SKM-1 (cell line): ENCODE results near the gene ACOX3.
A peak's percentile ranks its signal among the peaks of the same experiment; 100 is the strongest.
"Not testable (repeated sequence)": the region's sequence is repeated elsewhere in the genome, so short reads cannot be mapped to it uniquely, and the experiment has no call there.

Experiments used
- DNase-seq: peaks from one replicate; lab custom pipeline; 2025; ENCODE audit not compliant: unreplicated experiment; lab: John Stamatoyannopoulos, UW

Gene ACOX3

DNA sequence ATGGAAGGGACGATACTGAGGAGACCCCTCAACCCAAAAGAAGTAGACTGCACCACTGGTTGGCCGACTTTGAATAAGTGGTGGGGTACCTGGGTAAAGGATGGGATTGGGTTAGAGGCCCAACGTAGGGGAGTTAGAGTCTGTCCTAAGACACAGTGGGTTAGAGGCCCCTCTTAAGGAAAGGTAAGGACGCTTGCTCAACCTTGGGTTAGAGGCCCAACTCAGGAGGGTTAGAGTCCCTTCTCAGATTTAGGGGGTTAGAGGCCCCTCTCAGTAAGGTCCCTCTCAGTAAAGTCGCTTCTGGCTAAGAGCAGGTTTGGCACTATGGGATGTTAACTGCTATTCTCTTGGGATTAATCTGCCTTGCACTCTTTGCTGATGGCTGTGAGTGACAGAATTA, 81.3 kb downstream of the ACOX3 start:
- no peak for DNase-seq

DNA sequence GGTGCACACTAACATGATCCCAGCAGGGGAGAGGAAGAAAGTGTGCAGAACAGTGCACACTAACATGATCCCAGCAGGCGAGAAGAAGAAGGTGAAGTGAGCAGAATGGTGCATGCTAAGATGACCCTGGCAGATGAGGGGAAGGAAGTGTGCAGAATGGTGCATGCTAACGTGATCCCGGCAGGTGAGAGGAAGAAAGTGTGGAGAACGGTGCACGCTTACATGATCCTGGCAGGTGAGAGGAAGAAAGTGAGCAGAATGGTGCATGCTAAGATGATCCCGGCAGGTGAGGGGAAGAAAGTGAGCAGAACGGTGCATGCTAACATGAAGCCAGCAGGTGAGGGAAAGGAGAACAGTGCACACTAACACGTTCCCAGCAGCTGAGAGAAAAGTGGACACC, 83.7 kb downstream of the ACOX3 start:
- DNase-seq: no peak

DNA sequence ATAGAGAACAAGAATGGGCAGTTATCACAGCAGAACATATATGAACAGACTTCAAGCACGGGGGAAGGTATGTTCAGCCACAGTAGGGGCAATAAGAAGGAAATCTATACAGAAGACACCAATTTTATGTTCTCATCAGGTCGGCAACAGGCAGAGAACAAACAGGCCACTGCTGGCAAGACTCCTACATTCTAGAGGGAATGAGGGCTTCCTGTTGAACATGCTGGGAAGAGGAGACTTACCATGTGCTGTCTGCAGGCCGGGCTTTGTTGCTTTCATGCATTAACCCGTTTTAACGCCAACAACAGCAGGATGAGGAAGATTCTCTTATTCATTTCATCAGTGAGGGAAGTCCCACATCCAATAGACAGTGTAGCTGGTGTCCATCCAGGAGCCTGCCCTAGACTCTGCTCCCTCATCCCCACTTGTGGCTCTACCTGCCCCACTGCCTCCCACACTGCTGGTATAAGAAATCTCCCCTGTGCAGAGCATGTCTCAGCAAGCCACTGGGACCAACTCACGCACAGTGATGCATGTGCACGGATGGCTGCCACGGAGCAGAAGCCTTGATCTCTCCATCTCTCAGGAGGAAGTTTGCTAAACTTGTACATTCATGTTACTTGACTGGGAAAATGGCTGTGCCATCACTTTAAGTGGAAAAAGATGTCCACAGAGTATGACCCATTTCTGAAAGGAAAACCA, 84.5 kb downstream of the ACOX3 start:
- DNase-seq: no peak

DNA sequence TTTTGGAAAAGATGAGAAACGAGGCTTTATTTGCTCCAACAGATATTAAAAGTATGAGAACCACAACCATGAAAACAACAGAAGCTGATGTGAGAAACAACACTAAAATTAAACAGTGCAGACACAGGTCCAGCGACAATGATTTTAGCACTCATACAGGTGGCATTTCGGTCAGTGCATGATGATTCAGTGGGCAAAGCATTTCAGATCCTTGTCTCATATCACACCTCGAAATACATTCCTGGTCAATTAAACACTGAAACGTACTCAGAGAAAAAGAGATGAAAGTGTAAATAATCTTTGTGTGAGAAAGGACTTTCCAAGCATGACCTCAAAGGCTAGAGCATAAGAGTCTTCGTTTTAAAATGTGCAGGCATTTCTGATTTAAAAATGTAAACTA, 85.2 kb downstream of the ACOX3 start:
- DNase-seq: no peak

DNA sequence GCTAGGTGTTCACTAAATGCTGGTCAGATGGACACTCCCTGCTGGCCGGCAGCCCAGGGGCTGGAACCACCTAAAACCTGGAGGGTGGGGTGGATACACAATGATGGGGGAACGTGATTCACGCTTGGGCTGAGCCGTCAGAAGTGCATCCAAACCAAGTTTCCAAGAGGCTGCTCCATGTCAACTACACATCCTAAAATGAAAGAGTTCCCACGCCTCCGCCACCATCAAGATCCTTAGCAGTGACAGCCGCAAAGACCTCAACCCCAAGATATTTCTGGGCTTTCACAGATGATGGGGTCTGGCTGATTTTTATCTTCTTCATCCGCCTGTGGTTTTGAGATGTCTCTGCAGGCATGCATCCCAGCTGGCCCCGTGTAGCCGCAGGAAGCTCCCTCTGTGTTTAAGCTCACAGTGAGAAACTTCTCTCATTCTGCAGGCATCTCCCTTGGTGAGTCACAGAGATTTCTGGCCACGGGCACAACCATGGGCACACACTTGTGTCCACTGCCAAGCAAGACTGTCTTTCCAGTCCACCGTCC, 86.5 kb downstream of the ACOX3 start:
- DNase-seq: no peak

DNA sequence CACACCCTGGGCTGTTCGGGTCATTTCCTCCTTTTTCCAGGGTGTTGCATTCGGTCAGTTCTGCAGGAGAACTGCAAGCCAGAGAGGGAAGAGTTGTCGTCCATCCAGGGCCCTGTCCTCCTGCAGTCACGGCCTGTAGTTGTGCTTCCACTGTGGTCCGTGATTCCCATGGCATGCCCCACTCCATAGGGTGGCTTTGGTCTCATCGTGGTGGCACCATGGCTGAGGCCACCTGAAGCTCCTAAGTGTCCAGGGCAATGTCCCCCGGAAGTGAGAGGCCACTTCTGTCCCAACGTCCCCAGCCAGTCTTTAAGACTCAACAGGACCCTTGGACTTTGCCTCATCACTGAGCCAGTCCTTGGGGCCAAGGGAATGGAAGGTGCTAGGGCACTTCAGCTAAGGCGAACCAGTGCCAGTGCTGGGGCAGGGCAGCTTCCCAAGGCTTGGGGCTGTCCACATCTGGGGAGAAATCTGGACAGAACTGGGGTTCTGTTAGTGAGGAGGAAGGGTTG, 87.3 kb downstream of the ACOX3 start:
- DNase-seq: no peak

DNA sequence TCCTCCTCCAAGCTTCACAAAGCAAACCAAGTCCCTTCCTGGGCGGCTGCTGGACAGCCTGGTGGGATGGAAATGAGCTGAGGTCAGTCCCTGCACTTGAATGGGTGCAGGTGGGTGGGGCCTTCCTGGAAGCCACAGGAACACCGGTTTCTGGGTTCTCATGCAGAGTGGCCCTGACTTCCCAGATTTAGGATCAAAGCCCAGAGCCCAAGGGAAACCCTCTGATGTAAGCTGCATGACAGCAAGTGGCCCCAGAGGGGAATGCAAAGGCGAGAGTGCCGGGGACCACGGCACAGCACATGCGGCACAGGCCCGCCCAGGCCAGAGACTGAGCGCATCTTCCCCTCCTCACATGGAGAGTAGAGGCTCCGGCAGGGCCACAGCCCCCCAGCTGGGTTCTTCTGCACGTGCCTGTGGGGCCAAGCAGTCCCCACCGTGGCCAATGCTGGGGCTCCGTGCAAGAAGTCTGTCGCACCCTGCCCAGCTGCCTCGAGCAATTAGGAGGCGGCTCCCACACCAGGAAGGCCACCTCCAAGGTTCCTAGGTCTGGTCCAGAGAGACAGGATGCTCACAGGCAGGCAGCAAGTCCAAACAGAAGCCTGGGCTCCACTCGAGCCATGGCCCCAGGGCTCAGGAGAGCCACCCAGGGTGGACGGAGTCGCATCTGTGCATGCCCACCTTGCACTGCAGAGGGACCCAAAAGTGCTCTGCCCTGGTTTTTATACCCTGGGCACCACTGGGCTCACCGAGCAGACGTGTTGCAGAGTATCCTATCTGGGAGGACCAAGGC, 88.0 kb downstream of the ACOX3 start:
- DNase-seq: no peak

DNA sequence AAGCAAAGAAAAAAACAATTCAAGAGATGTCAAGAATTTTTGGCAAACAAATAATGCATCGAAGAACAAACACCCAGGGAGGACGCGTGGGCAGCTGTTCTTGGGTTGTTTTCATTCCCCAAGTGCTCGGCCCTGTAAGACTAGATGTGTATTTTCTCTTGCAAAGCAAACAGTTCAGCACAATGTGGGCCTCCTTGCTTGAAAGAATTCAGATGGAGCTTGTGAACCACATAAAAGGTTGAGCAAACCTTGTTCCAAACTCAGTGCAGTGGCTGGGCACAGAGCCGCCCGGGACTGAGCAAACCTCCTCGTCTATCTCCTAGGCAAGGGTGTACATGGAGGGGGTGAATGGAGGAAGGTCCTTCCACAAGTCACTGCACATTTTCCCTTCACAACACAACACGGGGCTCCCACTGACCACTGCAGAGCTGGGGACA, 88.6 kb downstream of the ACOX3 start:
- DNase-seq: no peak

DNA sequence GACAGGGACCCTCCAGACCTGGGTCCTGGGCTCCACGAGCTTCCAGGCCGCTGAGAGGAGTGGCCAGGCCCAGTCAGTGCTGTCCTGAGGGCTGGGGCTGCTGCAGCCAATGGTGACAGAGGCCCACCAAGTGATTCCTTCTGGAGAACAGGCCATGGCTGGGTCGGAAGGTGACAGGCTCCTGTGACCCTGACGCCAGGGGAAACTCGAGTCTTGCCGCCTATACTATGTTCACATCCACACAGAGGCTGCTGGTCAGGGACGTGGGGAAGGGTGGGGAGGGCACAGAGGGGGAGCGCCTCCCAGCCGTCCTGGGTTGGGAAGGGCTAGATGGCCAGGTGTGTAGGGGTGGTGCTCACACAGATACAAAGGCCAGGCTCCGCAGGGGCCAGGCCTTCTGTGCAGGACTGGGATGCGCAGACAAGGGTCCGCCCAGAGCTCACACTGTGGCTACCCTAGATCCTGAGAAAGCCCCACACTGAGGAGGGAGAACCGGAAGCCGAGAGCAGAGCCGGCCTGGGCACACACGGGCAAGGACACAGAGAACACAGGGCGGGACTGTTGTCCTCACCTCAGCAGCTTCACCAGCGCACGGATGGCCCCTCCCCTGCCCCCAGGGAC, 89.6 kb downstream of the ACOX3 start:
- no peak for DNase-seq

DNA sequence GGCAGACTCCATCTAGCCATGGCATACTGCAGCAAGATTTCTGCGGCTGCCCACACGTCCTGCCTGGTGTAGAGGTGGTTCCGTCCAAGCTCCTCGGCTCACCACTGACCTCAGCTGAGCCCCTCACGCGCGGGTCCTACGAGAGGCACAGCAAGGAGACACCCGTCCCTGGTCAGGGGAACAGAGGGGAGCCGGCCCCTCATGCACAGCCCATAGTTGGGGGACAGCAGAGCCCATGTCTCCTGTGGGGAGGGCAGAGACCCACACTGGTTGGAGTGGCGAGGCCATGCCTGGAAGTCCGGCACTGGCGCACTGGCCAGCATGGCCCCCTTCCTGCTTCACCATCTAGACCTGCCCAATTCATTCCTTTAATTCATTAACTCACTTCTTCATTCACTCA, 90.2 kb downstream of the ACOX3 start:
- no peak for DNase-seq

DNA sequence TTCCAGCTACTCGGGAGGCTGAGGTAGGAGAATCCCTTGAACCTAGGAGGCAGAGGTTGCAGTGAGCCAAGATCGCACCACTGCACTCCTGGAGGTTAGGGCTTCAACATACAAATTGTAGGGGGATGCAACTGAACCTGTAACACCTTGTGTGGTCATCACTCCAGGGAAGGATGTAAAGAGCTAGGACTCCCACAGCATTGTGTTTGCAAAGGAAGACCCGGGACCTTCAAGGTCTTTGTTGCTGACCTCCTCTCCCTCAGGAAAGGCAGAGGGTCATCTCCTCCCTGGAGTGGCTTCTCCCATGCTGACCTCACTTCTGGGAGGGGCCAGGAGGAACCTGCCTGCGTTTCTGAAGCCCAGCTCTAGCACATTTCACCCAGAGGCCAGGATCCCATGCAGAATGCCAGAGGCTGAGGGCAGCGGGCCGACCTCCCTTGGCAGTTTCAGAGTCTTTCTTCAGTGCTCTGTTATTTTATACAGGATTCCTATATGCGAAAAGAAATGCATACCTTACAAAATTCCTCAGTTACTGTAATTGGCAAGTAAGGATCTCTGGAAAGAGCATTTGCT, 90.8 kb downstream of the ACOX3 start:
- no peak for DNase-seq

DNA sequence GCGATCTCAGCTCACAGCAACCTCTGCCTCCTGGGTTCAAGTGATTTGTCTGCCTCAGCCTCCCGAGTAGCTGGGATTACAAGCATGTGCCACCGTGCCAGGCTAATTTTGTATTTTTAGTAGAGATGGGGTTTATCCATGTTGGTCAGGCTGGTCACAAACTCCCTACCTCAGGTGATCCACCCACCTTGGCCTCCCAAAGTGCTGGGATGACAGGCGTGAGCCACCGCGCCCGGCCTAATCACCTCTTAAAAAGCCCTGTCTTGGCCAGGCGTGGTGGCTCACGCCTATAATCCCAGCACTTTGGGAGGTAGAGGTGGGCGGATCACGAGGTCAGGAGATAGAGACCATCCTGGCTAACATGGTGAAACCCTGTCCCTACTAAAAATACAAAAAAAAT, 91.3 kb downstream of the ACOX3 start:
- DNase-seq: not testable (repeated sequence)

DNA sequence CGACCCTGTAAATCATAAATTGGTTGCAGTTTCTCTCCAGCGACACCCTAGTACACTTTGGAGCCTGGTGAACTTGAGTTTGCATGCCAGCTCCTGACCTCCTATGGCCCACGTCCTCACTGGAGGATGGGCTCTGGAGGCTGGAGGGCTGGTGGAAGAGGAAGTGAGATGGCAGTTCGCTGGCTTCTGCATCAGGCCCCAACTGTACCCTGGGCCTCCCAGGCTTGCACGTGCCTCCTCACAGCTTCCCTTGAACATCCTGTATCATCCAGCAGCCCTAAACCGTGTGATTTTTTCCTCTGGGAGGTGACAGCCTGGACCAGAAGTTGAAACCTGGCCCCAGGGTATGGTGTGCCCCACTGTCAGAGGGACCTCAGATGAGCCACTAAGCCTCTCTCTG, 92.5 kb downstream of the ACOX3 start:
- peak; percentile 69 for DNase-seq

DNA sequence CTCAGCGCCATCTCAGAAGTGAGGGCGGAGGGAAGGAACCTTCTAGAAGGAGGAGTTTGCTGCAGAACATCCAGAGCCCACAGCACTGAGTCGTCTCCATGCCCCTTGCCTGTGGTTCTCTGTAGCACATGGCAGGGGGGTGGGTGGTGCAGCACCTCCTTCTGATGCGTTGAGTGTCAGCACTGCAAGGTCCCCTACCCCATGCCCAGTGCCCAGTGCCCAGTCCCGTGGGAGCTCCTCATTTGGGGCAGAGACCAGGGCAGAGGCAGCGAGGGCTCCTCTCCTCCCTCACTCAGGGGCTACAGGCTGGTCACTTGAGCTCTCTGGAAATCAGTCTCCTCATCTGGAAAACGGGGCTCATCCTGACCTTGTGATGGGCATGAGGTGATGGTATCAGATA, 92.9 kb downstream of the ACOX3 start:
- DNase-seq: no peak

DNA sequence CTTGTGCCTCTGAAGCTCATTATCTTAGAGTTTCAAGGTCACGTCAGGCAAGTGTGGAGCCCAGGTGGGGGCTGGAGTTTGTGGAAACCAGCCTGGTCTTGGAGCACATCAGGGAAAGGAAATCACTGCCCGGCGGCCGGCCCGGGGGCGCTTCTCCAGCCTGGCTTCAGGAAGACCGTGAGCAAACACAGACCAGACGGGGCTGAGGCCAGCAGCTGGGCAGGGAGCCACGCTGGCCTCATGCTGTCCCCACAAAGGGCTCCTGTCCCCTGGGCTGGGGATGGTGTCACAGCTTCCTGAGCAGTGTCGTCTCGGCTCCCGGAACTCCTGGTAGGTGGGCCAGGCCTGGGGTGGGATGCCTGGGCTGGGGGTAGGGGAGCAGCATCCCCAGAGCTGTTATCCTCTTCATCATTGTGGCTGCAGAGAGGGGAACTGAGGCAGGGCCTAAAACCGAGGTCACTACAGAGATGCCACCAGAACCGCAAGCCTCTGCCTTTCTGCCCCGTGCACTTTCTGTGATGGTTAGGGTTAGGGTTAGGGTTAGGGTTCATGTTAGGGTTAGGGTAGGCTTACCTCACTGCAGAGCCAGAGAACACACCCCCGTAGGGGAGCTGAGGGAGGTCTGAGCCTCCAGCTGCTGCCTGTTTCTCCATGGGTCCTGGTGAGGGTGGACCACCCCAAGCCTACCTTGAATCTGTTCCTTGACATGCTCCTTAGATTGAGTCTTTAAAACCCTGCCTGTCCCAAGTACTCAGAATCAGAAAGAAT, 93.5 kb downstream of the ACOX3 start:
- no peak for DNase-seq

DNA sequence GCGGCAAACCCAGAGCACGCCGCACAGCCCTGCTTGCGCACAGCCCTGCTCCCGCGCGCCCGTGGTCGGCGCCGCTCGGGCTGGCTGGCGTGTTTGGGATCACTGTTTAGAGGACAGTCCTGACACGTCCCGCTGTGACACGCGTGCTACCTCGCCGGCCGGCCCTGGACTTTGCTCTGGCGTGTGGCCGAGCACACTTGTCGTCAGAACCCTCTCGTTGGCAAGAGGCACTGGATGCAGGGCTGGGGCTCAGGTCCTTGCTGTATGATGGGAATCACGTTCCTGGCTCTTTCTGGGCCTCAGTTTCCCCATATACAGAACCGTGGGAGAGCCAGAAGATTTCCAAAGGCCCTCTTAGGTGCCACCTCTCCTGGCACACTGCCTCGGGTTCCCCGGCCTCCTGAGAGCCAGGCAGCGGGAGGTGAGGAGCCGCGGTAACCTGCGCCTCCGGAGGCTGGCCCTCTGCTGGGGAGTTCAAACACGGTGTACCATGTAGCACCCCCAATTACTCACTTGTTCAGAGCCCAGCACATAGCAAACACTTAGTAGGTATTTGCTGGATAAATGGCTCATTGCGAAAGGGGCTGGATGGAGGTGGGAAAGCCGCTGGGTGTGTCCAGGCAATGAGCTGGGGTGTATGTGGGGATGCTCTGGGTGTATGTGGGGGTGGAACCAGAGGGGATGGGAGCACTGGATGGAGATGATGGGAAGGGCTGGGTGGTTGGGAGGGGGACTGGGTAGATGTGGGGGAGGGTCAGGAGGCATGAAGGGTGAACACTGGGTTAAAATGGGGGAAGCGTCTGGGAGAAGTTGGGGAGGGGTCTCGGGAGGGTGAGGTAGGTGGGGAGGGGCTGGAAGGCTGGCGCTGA, 94.3 kb downstream of the ACOX3 start:
- DNase-seq: no peak

DNA sequence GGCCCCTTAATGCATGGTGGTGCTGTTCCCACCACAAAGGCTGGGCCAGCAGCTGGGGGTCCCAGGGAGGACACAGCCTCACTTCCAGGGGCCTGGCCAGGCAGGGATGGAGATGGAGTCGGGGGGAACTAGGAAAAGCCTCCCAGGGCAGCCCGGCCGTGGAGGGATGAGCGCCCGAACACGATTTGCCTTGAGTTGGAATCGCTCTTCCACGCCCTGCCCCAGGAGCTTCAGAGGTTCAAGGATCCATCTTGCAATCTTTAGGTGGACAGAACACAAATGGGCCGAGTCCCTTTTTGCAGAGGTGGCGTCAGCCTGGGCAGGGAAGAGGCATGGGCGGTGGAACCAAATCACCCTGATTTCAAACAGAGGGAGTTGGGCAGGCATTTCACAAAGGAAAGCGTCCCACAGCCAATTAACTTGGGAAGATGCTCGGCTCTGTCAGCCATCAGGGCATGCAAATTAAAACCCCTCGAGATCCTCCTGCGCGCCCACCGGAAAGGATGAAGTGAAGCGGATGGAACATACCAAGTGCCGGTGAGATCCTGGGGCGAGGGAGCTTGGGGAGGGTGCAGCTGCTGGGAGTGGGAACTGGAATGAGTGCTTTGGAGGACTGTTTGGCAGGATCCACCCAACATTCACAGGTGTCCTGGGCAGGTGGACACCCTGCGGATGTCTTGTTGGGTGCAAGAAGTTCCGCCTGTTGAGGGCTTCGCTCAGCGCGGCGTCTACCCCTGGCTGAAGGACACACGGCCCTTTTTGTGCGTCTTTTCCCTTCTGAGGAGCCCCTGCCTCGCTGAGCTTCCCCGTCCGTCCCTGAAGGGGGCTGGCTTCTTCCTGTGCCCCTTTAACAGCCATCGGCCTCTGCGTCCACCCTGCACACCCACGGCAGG, 95.2 kb downstream of the ACOX3 start:
- no peak for DNase-seq

DNA sequence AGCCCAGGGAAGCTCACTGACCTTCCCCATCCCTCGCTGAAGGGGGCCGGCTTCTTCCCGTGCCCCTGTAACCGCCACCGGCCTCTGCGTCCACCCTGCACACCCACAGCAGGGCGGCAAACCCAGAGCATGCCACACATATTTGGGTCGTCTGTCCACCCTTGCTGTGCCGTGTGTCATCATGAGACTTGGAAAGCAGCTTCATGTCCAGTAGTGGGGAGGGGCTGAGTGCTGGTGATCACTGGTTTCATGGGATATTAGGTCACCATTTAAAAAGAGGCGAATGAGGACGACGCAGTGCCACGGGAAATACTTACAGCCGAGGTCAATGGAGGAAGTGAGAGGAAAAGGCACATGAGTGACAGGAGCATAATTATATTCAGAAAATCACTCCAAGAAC, 96.1 kb downstream of the ACOX3 start:
- no peak for DNase-seq

DNA sequence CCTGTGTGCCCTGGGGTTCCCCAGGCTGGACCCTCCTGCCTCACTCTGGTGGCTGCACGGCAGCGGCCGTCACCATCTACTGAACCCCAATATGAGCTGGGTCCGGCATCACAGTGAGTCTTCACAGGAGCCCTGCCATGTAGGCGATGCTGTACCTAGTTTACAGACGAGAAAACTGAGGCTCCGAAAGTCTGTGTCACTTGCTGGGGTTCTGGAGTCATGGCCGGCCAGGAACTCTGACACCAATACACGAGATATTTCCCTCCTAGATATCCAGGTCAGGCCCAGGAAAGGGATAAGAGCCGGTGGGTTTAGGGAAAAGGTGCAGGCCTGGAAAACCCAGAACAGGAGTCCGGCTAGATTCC, 96.6 kb downstream of the ACOX3 start:
- no peak for DNase-seq
